ENCODE results near the gene ELP6. TPM values are rescaled to one million over a fixed set of nuclear protein-coding genes. Genes with fewer than 3 reads are reported as not detected.

The ELP6 gene
- total and polyA plus RNA-seq, 4 donors = 18.8 to 21.4 (median 19.5) TPM

GRCh38 chr3:47556351-47556750 is 42.8 kb upstream of the ELP6 start:
- Histone ChIP-seq H3K4me3 (ENCODE audit: low read depth in 1 of 3, low read length in 3 of 3) (no peak overlapping the region), H3K9me3 (ENCODE audit: control insufficient read depth in 4 of 4, low read length in 3 of 4) (peaks cover 0 to 3% (median 0%) of the 10 kb centered on the region in 4 donors), H3K36me3 (ENCODE audit: control insufficient read depth in 4 of 4, insufficient read depth in 3 of 4, low read depth in 1 of 4, low read length in 3 of 4) (no peaks in the 10 kb centered on the region), H3K4me1 (ENCODE audit: control insufficient read depth in 4 of 4, insufficient read depth in 4 of 4, low read length in 3 of 4) (no peaks in the 10 kb centered on the region), H3K27me3 (ENCODE audit: control insufficient read depth in 4 of 4, insufficient read depth in 4 of 4, low read length in 3 of 4) (no peaks in the 10 kb centered on the region), H3K27ac (ENCODE audit: low read depth in 1 of 2, low read length in 2 of 2) (no peak overlapping the region), H3K9ac (ENCODE audit: low read depth in 1 of 2, low read length in 2 of 2) (no peak overlapping the region)
- TF ChIP-seq SP1 (IDR thresholded peaks at IDR 0.05) = no peak
- TF ChIP-seq RAD21 (IDR thresholded peaks at IDR 0.05) = no peak
- no peak for TF ChIP-seq YY1 (IDR thresholded peaks at IDR 0.05)
- no peak for TF ChIP-seq TAF1 (conservative IDR thresholded peaks at IDR 0.05)
- WGBS = 95% methylated on average over 2 of the region's 2 CpGs
- DNase-seq (ENCODE audit: low spot score) = no peak

GRCh38 chr3:47554335-47554734 is 40.8 kb upstream of the ELP6 start:
- no peaks in the 10 kb centered on the region for H3K4me1 ChIP-seq (ENCODE audit: control insufficient read depth in 4 of 4, insufficient read depth in 4 of 4, low read length in 3 of 4)
- peaks cover 0 to 3% (median 0%) of the 10 kb centered on the region in 4 donors for H3K9me3 ChIP-seq (ENCODE audit: control insufficient read depth in 4 of 4, low read length in 3 of 4)
- no peak overlapping the region for H3K9ac ChIP-seq (ENCODE audit: low read depth in 1 of 2, low read length in 2 of 2)
- no peaks in the 10 kb centered on the region for H3K27me3 ChIP-seq (ENCODE audit: control insufficient read depth in 4 of 4, insufficient read depth in 4 of 4, low read length in 3 of 4)
- H3K27ac ChIP-seq (ENCODE audit: low read depth in 1 of 2, low read length in 2 of 2) = no peak overlapping the region
- TF ChIP-seq HNF4G (IDR thresholded peaks at IDR 0.05) (no peak), RXRA (IDR thresholded peaks at IDR 0.05) (no peak), REST (IDR thresholded peaks at IDR 0.05) (no peak), CTCF (IDR thresholded peaks at IDR 0.05; ENCODE audit: low read depth, low read length, missing input control) (no peak), ZBTB33 (IDR thresholded peaks at IDR 0.05) (no peak), RAD21 (IDR thresholded peaks at IDR 0.05) (no peak), TAF1 (conservative IDR thresholded peaks at IDR 0.05) (no peak), HNF4A (conservative IDR thresholded peaks at IDR 0.05) (no peak), YY1 (IDR thresholded peaks at IDR 0.05) (no peak), SP1 (IDR thresholded peaks at IDR 0.05) (no peak), GABPA (IDR thresholded peaks at IDR 0.05 in 1 of 2, conservative IDR thresholded peaks at IDR 0.05 in 1 of 2) (no peak), NR2F2 (IDR thresholded peaks at IDR 0.05) (no peak)
- H3K4me3 ChIP-seq (ENCODE audit: low read depth in 1 of 3, low read length in 3 of 3) = no peak overlapping the region
- WGBS = 82% methylated on average over 6 of the region's 6 CpGs
- no peak for DNase-seq (ENCODE audit: low spot score)
- H3K36me3 ChIP-seq (ENCODE audit: control insufficient read depth in 4 of 4, insufficient read depth in 3 of 4, low read depth in 1 of 4, low read length in 3 of 4) = no peaks in the 10 kb centered on the region

Measured in liver (tissue), 9 donors.